Measurements from ENCODE around the gene PRTG.
"Not testable (repeated sequence)": the region's sequence is repeated elsewhere in the genome, so short reads cannot be mapped to it uniquely, and the experiment has no call there.

PRTG gene

GRCh38 chr15:55743729-55744655 is 1.0 kb upstream of the PRTG start:
- DNase-seq (ENCODE audit: low read depth in 2 of 2), result no peak

DNA sequence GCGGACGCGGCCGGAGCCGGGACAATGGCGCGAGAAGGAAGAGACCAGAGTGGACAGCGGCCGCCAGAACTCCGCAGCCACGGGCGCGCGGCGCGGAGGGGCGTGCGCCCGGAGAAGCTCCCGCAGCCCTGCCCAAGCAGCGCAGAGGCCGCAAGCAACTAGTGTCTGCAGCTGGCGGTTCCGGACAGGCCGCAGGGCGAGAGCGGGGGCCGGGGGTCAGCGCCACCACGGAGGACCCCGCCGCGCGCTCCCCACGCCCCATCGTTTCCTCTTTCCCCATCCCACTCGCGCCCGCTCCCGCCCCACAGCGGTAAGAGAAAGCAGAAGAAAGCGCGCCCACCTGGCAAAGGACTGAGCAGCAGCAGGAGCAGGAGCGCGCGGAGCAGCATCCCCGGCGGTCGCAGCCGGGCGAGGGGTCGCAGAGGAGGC is 440 bp downstream of the PRTG start:
- DNase-seq (ENCODE audit: low read depth in 2 of 2), result no peak

DNA sequence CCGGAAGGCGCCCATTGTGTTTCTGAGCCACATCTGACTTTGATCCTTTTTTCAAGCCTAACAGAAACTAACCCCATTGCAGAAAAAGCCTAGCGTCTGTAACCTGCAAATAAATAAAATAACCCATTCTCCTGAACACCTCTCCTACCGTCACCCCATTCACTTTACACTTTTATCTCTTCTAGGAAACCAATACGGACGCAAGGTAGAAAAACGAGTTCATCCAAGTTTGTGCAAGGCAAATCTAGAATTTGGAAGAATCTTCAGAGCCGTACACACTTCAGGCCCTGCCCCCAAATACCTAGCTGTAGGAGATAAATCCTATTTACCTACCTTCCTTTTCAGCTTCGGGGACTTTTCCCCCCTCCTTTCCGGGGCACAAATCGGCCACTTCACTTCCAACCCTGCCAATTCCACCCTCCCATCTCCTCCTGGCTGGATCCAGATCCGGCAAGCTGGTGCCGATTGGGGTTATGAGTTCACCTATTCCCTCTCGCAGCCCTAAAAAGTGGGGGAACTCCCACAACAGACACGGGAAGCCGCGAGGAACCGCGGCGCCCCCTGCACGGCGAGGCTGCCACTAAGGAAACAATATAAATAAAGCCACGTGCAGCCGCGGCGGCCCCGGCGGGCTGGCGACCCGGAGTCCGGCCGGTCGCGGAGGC is 987 bp downstream of the PRTG start:
- no peak for DNase-seq (ENCODE audit: low read depth in 2 of 2)

DNA sequence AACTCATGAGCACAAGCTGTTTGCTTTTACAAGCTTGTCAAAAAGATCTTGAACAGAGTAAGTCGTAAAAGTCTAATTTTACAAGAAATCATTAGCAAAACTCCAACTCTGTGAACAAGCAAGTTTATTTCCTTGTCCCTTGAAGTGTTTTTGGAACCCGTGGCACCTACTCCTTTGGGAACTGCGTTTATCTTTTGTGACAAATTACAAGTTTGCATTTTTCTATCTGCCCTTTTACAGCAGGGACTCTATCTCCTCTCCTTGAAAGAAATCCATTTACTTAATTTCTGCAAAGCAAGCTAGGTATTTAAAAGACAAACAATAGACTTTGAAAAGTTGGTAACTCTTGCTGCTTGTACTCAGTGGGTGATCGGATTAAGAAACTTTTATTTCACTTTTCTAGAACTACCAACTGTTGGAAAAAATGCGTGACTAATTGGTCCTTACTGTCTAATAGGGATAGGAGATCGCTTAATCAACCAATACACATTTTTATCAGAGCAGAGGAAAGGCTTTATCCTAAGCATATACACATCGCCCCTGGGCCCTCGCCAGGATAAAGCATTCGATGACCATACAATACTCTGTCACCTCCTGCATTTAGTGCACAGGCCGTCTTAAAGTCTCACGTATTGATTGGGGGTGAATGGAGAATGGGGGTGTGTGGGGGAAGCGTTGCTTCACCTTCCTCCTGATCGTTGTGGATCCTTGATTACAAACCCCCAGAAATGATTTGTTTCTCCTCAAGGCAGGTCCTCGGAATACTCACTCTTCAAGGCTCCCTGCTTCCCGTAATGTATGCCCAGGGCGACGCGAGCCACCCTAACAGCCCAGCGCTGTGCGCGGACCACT is 1.7 kb downstream of the PRTG start:
- DNase-seq (ENCODE audit: low read depth in 2 of 2), result no peak

GRCh38 chr15:55740359-55740878 is 2.5 kb downstream of the PRTG start:
- DNase-seq (ENCODE audit: low read depth in 2 of 2), result no peak

- DNase-seq (ENCODE audit: low read depth in 2 of 2), result no peak
These were observed 3.3 kb downstream of the PRTG start for GRCh38 chr15:55739641-55740040.

GRCh38 chr15:55738715-55739114 is 4.2 kb downstream of the PRTG start:
- no peak for DNase-seq (ENCODE audit: low read depth in 2 of 2)

- no peak for DNase-seq (ENCODE audit: low read depth in 2 of 2)
These were observed 5.6 kb downstream of the PRTG start for GRCh38 chr15:55737373-55737772.

DNA sequence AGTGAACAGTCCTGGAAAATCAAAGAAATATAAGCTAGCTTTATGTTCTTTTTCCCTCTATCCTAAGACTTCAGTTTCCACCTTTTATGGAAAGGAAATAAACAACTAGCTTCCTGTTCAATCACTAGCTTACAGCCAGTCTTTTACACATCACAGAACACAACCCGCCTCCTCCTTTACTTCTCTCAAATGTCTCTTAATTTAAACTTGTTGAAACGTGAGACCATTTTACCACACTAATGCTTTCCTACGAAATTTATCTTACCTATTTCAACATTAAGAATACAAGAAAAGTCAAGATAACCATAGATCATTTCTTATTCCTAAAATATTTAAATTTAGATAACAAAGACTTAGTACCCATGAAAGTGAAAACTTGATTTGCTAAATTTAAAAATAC is 6.2 kb downstream of the PRTG start:
- DNase-seq (ENCODE audit: low read depth in 2 of 2), result no peak

GRCh38 chr15:55734641-55735040 is 8.3 kb downstream of the PRTG start:
- DNase-seq (ENCODE audit: low read depth in 2 of 2), result no peak

GRCh38 chr15:55733461-55733860 is 9.5 kb downstream of the PRTG start:
- DNase-seq (ENCODE audit: low read depth in 2 of 2), result not testable (repeated sequence)

GRCh38 chr15:55721554-55722185 is 21.3 kb downstream of the PRTG start:
- DNase-seq (ENCODE audit: low read depth in 2 of 2), result no peak

DNA sequence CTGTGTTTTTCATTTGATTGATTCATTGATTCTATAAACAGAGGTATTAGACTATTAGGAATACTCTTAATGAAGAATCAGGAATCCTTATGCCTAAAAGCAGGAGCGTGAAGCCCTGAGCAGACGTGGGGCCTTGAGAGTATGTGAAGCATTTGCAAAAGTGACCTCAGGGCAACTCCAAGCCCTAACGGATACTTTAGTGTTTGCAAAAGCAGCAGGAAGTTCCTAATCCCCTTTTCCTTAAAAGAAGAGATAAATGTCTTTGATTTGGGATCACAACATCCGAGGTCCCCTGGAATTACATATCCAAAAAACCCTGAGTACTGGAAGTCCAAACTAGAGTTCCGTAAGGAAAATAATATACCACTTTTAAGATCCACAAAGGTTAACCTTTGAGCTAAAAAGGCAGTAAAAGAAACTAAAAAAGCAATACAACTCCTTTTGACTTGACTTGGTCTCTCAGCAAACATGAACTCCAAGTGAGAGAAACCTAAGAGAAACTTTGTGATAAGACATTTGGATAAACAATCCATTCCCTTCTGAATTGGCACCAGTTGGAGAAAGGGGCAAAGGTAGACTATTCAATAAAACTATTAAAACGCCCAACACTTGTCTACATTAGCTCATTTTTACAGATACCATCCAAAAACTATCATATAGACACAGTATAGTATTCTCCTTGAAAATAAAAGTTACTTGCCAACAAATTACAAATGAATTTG is 27.4 kb downstream of the PRTG start:
- no peak for DNase-seq (ENCODE audit: low read depth in 2 of 2)

DNA sequence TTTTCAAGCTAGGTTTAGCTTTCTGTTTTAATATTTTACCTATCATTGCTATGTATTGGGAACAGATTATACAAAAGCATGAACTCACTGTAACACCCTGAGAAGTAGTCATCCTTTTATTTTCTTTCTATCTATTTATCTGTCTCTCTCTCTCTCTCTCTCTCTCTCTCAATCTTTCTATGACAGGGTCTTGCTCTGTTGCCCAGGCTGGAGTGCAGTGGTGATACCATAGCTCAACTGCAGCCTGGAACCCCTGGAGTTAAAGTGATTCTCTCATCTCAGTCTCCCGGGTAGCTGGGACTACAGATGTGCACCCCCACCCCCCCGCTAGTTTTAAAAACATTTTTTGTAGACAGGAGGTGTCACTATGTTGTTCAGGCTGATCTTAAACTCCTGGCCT is 28.9 kb downstream of the PRTG start:
- no peak for DNase-seq (ENCODE audit: low read depth in 2 of 2)

- DNase-seq (ENCODE audit: low read depth in 2 of 2), result no peak
These were observed 30.6 kb downstream of the PRTG start for GRCh38 chr15:55712363-55712762.

DNA sequence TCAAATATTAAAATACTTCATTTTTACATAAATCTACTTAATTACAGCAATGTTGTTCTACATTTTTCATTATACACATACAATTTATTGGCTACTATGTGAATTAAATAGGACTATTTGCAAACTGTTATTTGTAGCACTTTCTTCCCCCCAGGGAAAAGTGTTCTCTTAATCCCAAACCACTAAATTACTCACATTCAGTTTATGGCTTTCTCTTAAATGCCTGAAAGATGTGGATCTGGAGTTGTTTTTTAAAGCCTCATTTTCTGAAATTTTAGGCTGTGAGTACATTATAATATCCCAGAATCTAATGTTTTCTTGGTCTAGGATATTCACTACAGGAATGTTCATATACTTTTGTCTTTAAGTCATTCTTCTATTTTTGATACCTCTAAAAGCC is 32.7 kb downstream of the PRTG start:
- no peak for DNase-seq (ENCODE audit: low read depth in 2 of 2)

DNA sequence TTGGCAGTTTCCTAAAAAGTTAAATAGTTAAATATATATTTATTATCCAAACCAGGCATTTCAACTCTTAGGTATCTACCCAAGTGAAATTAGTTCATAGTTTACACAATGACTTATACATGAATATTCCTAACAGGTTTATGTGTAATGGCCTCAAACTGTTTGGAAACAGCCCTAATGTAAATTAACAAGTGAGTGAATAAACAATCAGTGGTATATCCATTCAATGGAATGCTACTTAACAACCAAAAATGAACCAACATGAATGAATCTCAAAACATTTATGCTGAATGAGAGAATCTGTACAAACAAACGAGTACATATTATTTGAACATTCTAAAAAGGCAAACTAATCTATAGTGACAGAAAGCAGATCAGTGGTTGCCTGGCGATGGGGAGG is 33.5 kb downstream of the PRTG start:
- no peak for DNase-seq (ENCODE audit: low read depth in 2 of 2)

DNA sequence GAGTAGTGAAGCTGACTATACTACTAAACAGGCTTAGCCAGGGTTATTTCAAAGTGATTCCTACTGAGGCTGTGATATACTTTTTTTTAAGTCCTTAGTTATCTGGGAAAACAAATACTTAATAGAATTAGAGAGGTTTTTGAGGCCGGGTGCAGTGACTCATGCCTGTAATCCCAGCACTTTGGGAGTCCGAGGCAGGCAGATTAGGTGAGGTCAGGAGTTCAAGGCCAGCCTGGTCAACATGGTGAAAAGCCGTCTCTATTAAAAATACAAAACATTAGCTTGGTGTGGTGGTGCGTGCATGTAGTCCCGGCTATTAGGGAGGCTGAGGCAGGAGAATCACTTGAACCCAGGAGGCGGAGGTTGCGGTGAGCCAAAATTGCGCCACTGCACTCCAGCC is 34.2 kb downstream of the PRTG start:
- DNase-seq (ENCODE audit: low read depth in 2 of 2), result no peak

DNA sequence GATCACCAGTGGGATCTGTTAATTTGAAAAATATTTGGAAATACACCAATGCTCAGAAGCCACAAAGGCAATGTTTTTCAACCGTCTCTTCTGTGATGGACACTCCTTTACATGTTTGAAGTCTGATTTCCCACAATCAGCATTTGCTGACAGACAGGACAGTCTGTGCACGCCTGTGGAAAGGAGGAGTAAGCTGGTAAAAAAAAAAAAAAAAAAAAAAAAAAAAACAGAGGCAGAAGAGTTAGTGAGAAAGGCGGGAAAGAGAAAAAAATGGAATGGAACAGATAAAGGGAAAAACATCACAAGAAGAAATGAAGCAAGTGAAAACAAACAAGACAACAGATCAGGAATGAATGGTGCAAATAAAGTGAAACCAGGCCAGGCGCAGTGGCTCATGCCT is 35.0 kb downstream of the PRTG start:
- no peak for DNase-seq (ENCODE audit: low read depth in 2 of 2)

DNA sequence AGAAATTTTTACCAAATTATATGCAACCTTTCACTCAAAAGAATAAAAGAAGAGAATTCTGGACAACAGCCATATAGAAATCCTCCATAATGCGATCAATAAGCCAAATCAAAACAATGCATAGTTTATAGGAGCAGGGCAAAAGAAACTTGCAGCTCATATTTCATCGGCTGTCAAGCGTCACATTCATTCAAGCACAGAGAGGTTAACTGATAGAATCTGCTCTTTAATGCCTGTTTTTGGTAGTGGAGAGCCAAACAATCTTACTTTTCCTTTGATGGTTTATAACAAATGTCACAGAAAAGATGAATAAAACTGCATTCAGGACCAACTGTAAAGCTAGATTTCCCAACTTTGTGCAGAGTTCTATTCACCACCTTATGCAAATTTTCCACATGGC is 35.4 kb downstream of the PRTG start:
- DNase-seq (ENCODE audit: low read depth in 2 of 2), result no peak

- DNase-seq (ENCODE audit: low read depth in 2 of 2), result no peak
These were observed 39.1 kb downstream of the PRTG start for GRCh38 chr15:55703873-55704301.
